ENCODE data around the gene KCNRG.

DNA sequence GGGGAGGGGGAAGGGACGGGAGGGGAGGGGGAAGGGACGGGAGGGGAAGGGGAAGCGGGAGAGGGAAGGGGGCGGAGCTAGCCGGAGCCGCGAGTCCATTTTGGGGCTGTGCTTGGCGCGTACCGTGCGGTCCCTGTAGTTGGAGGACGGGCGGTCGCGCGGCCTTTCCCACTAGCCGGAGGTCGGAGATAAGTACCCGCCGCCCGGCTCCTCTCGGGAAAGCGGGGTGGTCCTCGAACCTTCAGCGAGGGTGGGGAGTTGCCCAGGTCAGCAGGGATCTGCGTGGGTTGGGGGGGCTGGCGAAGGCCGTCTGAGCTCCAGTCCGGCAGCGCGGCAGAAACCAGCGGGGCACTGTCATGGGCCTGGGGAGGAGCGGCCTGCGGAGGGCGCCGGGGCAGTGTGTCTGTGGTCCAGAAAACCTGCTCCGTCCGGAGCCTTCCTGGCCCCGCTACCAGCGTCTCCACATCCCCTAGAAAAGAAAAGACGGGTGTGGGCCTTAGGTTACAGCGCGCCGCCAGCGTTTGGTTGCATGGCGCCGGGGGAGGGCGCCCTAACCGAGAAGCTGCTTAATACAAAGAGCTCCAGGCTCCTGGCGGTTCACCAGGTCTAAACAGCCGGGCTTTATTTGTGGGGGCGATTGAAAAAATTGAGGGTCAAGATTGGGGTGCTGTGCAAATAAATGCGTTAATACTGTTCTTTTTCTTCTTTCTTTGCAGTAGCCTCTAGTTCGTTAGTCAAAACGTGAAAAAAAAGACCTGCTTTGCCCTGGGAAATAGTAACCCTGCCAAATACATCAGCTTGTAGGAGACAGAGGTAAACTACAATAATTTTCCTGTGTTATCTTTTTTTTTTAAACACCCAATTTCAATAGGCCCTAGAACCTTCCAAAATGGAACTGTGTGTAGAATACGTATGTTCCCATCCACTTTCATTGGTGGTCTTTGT lies 18.0 kb upstream of the KCNRG start, which contains the start of gene TRIM13:
- TF ChIP-seq, protein P1, sequence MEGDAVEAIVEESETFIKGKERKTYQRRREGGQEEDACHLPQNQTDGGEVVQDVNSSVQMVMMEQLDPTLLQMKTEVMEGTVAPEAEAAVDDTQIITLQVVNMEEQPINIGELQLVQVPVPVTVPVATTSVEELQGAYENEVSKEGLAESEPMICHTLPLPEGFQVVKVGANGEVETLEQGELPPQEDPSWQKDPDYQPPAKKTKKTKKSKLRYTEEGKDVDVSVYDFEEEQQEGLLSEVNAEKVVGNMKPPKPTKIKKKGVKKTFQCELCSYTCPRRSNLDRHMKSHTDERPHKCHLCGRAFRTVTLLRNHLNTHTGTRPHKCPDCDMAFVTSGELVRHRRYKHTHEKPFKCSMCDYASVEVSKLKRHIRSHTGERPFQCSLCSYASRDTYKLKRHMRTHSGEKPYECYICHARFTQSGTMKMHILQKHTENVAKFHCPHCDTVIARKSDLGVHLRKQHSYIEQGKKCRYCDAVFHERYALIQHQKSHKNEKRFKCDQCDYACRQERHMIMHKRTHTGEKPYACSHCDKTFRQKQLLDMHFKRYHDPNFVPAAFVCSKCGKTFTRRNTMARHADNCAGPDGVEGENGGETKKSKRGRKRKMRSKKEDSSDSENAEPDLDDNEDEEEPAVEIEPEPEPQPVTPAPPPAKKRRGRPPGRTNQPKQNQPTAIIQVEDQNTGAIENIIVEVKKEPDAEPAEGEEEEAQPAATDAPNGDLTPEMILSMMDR (IDR thresholded peaks at IDR 0.05; ENCODE audit: low read length) = peak; percentile 63
- TF ChIP-seq EZH2 (optimal IDR thresholded peaks at IDR 0.05; ENCODE audit: low read depth, low read length) = no peak

All from MM.1S (cell line).